HepG2 (cell line): Measurements from ENCODE around the gene TMEM117. TPM values are rescaled to one million over a fixed set of nuclear protein-coding genes. Genes with fewer than 3 reads are reported as not detected.
A peak's percentile ranks its signal among the peaks of the same experiment; 100 is the strongest.

ENCODE experiments used
- ATM ChIP-seq: fragments of 450-650 bp; IDR thresholded peaks from 2 replicates; pipeline ENCODE4 v1.7.1; 2017; ENCODE audit warnings: mild to moderate bottlenecking, borderline replicate concordance
- EEA1 ChIP-seq: sonication (generic); formaldehyde crosslinking; IDR thresholded peaks from 2 replicates; pipeline ENCODE4 v1.5.1; 2020; ENCODE audit warnings: mild to moderate bottlenecking, missing genetic modification reagents, borderline replicate concordance
- IKZF4 ChIP-seq: sonication (generic); formaldehyde crosslinking; IDR thresholded peaks from 2 replicates; pipeline ENCODE4 v1.5.1; 2020; ENCODE audit warnings: borderline replicate concordance, mild to moderate bottlenecking, low read depth, missing genetic modification reagents; ENCODE audit errors: not compliant biosample characterization
- RORA ChIP-seq: sonication (generic); formaldehyde crosslinking; IDR thresholded peaks from 2 replicates; pipeline ENCODE4 v1.5.0; 2020; ENCODE audit warnings: mild to moderate bottlenecking, missing genetic modification reagents, moderate library complexity
- SSRP1 ChIP-seq: IDR thresholded peaks from 2 replicates; pipeline ENCODE4 v1.6.1; 2016; ENCODE audit warnings: control low read depth
- ZNF230 ChIP-seq: sonication (generic); formaldehyde crosslinking; IDR thresholded peaks from 2 replicates; pipeline ENCODE4 v1.4.0; 2020; ENCODE audit warnings: mild to moderate bottlenecking, missing genetic modification reagents
- ZNF251 ChIP-seq: sonication (generic); formaldehyde crosslinking; IDR thresholded peaks from 2 replicates; pipeline ENCODE4 v1.9.0; 2021; ENCODE audit warnings: mild to moderate bottlenecking, missing genetic modification reagents
- ZNF317 ChIP-seq: sonication (generic); formaldehyde crosslinking; IDR thresholded peaks from 2 replicates; pipeline ENCODE4 v1.5.0; 2020; ENCODE audit warnings: mild to moderate bottlenecking, missing genetic modification reagents
- ZNF451 ChIP-seq: sonication (generic); formaldehyde crosslinking; IDR thresholded peaks from 2 replicates; pipeline ENCODE4 v1.5.0; 2020; ENCODE audit warnings: mild to moderate bottlenecking, missing genetic modification reagents
- ZNF468 ChIP-seq: sonication (generic); formaldehyde crosslinking; IDR thresholded peaks from 2 replicates; pipeline ENCODE4 v1.8.0; 2022; ENCODE audit warnings: mild to moderate bottlenecking, moderate library complexity, missing genetic modification reagents
- polyA plus RNA-seq, 8 experiments: library from polyadenylated mRNA; depleted of rRNA in 3 of 8; stranded (reverse) in 7 of 8; unstranded in 1 of 8; fragments of >200 nt; fragmentation: Illumina TruSeq in 4 of 8; extraction: Trizol in 4 of 8; gene quantifications; 2 replicates each; pipeline versions ENCODE4 v1.2.1 to v1.2.3, GENCODE V29; 2011 to 2016; ENCODE audit warnings: low read depth in 4 of 8, missing spikeins in 1 of 8, mixed read lengths in 1 of 8; ENCODE audit not compliant: insufficient read depth in 1 of 8
- total RNA-seq, 5 experiments: library from RNA; depleted of rRNA; stranded (reverse); fragments of >200 nt; fragmentation: Illumina TruSeq; extraction: Trizol; gene quantifications; 2 replicates each; pipeline ENCODE4 v1.2.3, GENCODE V29; 2016; ENCODE audit warnings: low read depth in 1 of 5
- TF ChIP-seq, protein P1 (sequence below): sonication (generic); formaldehyde crosslinking; IDR thresholded peaks from 2 replicates; pipeline ENCODE4 v1.4.0; 2020; ENCODE audit warnings: mild to moderate bottlenecking, missing genetic modification reagents
- TF ChIP-seq, protein P2 (sequence below): sonication (generic); formaldehyde crosslinking; IDR thresholded peaks from 2 replicates; pipeline ENCODE4 v1.5.0; 2020; ENCODE audit warnings: mild to moderate bottlenecking, low read depth, missing genetic modification reagents, borderline replicate concordance
- TF ChIP-seq, protein P3 (sequence below), 2 experiments: IDR thresholded peaks; 2 replicates each; pipeline ENCODE4 v1.6.1; 2011 to 2012; ENCODE audit warnings: low read length in 2 of 2, borderline replicate concordance in 1 of 2, low read depth in 1 of 2, mild to moderate bottlenecking in 1 of 2, moderate library complexity in 1 of 2
- TF ChIP-seq, protein P4 (sequence below): sonication (generic); formaldehyde crosslinking; IDR thresholded peaks from 2 replicates; pipeline ENCODE4 v1.4.0; 2020; ENCODE audit warnings: mild to moderate bottlenecking, missing genetic modification reagents
- TF ChIP-seq, protein P5 (sequence below): sonication (generic); formaldehyde crosslinking; IDR thresholded peaks from 2 replicates; pipeline ENCODE4 v1.5.0; 2020; ENCODE audit warnings: missing genetic modification reagents

TMEM117 gene
- total and polyA plus RNA-seq, 2 of the 13 experiments (the other 11 are each of a cell fraction or from before 2014, with no cell fraction given) = 2.8 to 8.5 TPM

DNA sequence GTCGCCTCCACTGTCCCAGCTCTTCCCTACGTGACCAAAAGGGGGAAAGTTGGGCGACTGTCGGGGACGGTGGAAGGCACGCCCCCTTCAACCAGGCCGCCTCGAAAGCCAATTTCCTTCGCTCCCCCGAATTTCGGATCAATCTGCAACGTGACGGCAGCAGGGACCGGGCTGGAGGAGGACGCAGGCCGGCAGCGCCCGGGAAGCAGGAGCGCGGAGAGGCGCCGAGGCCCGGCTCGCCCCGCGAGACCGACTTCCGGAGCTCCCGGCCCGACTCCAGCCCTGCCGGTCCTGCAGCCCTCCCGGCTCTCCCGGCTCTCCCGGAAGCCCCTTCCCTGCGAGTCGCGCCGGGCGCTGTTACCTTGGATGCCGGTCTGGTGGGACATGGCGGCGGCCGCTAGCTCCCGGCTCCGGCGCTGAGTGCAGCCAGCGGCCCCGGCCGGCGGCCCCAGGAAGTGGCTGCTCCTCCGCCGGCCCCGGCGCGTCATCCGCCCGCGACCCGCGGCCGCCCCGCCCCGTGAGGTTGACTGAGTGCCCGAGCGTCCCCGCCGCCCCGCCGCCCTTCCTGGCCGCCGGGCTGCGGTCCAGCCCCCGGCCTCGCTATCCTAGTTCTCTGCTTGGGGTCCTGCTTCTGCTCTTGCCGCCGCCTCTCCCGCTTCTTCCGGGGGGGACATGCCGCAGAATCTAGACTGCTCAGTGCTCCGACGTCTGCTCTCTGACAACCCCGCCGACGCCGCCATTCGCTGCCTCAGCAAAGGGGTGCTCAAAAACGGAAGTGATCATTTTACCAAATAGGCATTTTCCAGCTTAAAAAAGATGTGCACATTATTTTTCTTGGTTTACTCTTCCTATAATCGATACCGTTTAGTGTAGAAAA is 29.8 kb upstream of the TMEM117 start, which contains the start of gene TWF1 (continued):
- TF ChIP-seq ZNF468 (CRISPR knock-in tag) (no peak), ZNF451 (0 out of 2 replicates have a peak, but pooled peaks have one; percentile 55), ZNF317 (CRISPR knock-in tag) (no peak), ZNF251 (no peak), IKZF4 (CRISPR knock-in tag) (no peak), RORA (no peak), ATM (no peak), ZNF230 (CRISPR knock-in tag) (no peak), EEA1 (no peak), SSRP1 (CRISPR knock-in tag) (no peak)
- TF ChIP-seq, protein P1, sequence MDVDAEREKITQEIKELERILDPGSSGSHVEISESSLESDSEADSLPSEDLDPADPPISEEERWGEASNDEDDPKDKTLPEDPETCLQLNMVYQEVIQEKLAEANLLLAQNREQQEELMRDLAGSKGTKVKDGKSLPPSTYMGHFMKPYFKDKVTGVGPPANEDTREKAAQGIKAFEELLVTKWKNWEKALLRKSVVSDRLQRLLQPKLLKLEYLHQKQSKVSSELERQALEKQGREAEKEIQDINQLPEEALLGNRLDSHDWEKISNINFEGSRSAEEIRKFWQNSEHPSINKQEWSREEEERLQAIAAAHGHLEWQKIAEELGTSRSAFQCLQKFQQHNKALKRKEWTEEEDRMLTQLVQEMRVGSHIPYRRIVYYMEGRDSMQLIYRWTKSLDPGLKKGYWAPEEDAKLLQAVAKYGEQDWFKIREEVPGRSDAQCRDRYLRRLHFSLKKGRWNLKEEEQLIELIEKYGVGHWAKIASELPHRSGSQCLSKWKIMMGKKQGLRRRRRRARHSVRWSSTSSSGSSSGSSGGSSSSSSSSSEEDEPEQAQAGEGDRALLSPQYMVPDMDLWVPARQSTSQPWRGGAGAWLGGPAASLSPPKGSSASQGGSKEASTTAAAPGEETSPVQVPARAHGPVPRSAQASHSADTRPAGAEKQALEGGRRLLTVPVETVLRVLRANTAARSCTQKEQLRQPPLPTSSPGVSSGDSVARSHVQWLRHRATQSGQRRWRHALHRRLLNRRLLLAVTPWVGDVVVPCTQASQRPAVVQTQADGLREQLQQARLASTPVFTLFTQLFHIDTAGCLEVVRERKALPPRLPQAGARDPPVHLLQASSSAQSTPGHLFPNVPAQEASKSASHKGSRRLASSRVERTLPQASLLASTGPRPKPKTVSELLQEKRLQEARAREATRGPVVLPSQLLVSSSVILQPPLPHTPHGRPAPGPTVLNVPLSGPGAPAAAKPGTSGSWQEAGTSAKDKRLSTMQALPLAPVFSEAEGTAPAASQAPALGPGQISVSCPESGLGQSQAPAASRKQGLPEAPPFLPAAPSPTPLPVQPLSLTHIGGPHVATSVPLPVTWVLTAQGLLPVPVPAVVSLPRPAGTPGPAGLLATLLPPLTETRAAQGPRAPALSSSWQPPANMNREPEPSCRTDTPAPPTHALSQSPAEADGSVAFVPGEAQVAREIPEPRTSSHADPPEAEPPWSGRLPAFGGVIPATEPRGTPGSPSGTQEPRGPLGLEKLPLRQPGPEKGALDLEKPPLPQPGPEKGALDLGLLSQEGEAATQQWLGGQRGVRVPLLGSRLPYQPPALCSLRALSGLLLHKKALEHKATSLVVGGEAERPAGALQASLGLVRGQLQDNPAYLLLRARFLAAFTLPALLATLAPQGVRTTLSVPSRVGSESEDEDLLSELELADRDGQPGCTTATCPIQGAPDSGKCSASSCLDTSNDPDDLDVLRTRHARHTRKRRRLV = no peak
- TF ChIP-seq, protein P2, sequence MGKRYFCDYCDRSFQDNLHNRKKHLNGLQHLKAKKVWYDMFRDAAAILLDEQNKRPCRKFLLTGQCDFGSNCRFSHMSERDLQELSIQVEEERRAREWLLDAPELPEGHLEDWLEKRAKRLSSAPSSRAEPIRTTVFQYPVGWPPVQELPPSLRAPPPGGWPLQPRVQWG (CRISPR knock-in tag) = no peak
- TF ChIP-seq, protein P3, sequence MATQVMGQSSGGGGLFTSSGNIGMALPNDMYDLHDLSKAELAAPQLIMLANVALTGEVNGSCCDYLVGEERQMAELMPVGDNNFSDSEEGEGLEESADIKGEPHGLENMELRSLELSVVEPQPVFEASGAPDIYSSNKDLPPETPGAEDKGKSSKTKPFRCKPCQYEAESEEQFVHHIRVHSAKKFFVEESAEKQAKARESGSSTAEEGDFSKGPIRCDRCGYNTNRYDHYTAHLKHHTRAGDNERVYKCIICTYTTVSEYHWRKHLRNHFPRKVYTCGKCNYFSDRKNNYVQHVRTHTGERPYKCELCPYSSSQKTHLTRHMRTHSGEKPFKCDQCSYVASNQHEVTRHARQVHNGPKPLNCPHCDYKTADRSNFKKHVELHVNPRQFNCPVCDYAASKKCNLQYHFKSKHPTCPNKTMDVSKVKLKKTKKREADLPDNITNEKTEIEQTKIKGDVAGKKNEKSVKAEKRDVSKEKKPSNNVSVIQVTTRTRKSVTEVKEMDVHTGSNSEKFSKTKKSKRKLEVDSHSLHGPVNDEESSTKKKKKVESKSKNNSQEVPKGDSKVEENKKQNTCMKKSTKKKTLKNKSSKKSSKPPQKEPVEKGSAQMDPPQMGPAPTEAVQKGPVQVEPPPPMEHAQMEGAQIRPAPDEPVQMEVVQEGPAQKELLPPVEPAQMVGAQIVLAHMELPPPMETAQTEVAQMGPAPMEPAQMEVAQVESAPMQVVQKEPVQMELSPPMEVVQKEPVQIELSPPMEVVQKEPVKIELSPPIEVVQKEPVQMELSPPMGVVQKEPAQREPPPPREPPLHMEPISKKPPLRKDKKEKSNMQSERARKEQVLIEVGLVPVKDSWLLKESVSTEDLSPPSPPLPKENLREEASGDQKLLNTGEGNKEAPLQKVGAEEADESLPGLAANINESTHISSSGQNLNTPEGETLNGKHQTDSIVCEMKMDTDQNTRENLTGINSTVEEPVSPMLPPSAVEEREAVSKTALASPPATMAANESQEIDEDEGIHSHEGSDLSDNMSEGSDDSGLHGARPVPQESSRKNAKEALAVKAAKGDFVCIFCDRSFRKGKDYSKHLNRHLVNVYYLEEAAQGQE (IDR thresholded peaks at IDR 0.05; ENCODE audit: borderline replicate concordance in 1 of 2, low read depth in 1 of 2, low read length in 2 of 2) = no peak
- TF ChIP-seq, protein P4, sequence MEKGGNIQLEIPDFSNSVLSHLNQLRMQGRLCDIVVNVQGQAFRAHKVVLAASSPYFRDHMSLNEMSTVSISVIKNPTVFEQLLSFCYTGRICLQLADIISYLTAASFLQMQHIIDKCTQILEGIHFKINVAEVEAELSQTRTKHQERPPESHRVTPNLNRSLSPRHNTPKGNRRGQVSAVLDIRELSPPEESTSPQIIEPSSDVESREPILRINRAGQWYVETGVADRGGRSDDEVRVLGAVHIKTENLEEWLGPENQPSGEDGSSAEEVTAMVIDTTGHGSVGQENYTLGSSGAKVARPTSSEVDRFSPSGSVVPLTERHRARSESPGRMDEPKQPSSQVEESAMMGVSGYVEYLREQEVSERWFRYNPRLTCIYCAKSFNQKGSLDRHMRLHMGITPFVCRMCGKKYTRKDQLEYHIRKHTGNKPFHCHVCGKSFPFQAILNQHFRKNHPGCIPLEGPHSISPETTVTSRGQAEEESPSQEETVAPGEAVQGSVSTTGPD = no peak
- TF ChIP-seq, protein P5, sequence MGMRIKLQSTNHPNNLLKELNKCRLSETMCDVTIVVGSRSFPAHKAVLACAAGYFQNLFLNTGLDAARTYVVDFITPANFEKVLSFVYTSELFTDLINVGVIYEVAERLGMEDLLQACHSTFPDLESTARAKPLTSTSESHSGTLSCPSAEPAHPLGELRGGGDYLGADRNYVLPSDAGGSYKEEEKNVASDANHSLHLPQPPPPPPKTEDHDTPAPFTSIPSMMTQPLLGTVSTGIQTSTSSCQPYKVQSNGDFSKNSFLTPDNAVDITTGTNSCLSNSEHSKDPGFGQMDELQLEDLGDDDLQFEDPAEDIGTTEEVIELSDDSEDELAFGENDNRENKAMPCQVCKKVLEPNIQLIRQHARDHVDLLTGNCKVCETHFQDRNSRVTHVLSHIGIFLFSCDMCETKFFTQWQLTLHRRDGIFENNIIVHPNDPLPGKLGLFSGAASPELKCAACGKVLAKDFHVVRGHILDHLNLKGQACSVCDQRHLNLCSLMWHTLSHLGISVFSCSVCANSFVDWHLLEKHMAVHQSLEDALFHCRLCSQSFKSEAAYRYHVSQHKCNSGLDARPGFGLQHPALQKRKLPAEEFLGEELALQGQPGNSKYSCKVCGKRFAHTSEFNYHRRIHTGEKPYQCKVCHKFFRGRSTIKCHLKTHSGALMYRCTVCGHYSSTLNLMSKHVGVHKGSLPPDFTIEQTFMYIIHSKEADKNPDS (CRISPR knock-in tag) = 0 out of 2 replicates have a peak, but pooled peaks have one; percentile 60
